ENCODE results near the gene ZSWIM3. TPM values are rescaled to one million over a fixed set of nuclear protein-coding genes. Genes with fewer than 3 reads are reported as not detected.
"Not testable (repeated sequence)": the region's sequence is repeated elsewhere in the genome, so short reads cannot be mapped to it uniquely, and the experiment has no call there.

The ZSWIM3 gene
- total RNA-seq, 3 donors from 2014 or later (not counting 1 experiment from before 2014, with no cell fraction given), result 1.4 to 2.3 (median 1.5) TPM

- Mint-ChIP-seq H3K27ac (no peak overlapping the region), H3K4me1 (no peaks in the 10 kb centered on the region), H3K9me3 (no peaks in the 10 kb centered on the region), H3K27me3 (ENCODE audit: low read depth in 2 of 2) (no peaks in the 10 kb centered on the region), H3K36me3 (no peaks in the 10 kb centered on the region), H3K4me3 (no peak overlapping the region)
- Histone ChIP-seq H3K27ac (ENCODE audit: low read length) (no peak overlapping the region), H3K9me3 (ENCODE audit: control insufficient read depth, insufficient read depth, low read length) (no peaks in the 10 kb centered on the region), H3K36me3 (ENCODE audit: control insufficient read depth, insufficient read depth, low read length) (peaks cover 15% of the 10 kb centered on the region), H3K27me3 (ENCODE audit: control insufficient read depth, insufficient read depth, low read length) (no peaks in the 10 kb centered on the region), H3K4me1 (ENCODE audit: control insufficient read depth, insufficient read depth, low read length) (no peaks in the 10 kb centered on the region), H3K4me3 (ENCODE audit: low read length) (no peak overlapping the region)
- TF ChIP-seq, protein P1, sequence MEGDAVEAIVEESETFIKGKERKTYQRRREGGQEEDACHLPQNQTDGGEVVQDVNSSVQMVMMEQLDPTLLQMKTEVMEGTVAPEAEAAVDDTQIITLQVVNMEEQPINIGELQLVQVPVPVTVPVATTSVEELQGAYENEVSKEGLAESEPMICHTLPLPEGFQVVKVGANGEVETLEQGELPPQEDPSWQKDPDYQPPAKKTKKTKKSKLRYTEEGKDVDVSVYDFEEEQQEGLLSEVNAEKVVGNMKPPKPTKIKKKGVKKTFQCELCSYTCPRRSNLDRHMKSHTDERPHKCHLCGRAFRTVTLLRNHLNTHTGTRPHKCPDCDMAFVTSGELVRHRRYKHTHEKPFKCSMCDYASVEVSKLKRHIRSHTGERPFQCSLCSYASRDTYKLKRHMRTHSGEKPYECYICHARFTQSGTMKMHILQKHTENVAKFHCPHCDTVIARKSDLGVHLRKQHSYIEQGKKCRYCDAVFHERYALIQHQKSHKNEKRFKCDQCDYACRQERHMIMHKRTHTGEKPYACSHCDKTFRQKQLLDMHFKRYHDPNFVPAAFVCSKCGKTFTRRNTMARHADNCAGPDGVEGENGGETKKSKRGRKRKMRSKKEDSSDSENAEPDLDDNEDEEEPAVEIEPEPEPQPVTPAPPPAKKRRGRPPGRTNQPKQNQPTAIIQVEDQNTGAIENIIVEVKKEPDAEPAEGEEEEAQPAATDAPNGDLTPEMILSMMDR (IDR thresholded peaks at IDR 0.05), result no peak
- DNase-seq, result no peak
- WGBS (ENCODE audit: insufficient coverage), result 83% methylated on average over 1 of the region's 1 CpG
- intact Hi-C loops (cut with micrococcal nuclease), result no loop called here
- ATAC-seq, result no peak
These were observed 16.1 kb downstream of the ZSWIM3 start for GRCh38 chr20:45873409-45874103.

DNA sequence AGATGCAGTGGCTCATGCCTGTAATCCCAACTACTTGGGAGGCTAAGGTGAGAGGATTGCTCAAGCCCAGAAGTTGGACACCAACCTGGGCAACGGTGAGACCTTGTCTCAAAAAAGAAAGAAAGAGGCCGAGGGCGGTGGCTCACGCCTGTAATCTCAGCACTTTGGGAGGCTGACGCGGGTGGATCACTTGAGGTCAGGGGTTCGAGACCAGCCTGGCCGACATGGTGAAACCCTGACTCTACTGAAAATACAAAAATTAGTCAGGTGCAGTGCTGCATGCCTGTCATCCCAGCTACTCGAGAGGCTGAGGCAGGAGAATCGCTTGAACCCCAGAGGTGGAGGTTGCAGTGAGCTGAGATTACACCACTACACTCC is 16.7 kb downstream of the ZSWIM3 start:
- WGBS (ENCODE audit: insufficient coverage), result 94% methylated on average over 10 of the region's 10 CpGs
- H3K27me3 ChIP-seq (ENCODE audit: control insufficient read depth, insufficient read depth, low read length); H3K36me3 Mint-ChIP-seq; ATAC-seq; H3K4me1 ChIP-seq (ENCODE audit: control insufficient read depth, insufficient read depth, low read length); H3K4me1 Mint-ChIP-seq; DNase-seq; intact Hi-C loops (cut with micrococcal nuclease); H3K4me3 Mint-ChIP-seq; H3K27ac ChIP-seq (ENCODE audit: low read length); H3K4me3 ChIP-seq (ENCODE audit: low read length); H3K27me3 Mint-ChIP-seq (ENCODE audit: low read depth in 2 of 2); H3K9me3 ChIP-seq (ENCODE audit: control insufficient read depth, insufficient read depth, low read length); H3K27ac Mint-ChIP-seq; H3K9me3 Mint-ChIP-seq: not testable (repeated sequence)
- H3K36me3 ChIP-seq (ENCODE audit: control insufficient read depth, insufficient read depth, low read length), result peaks cover 18% of the 10 kb centered on the region

GRCh38 chr20:45874576-45874975 is 17.2 kb downstream of the ZSWIM3 start:
- TF ChIP-seq, protein P1 (IDR thresholded peaks at IDR 0.05), result no peak
- Histone ChIP-seq H3K27ac (ENCODE audit: low read length) (no peak overlapping the region), H3K4me1 (ENCODE audit: control insufficient read depth, insufficient read depth, low read length) (no peaks in the 10 kb centered on the region), H3K27me3 (ENCODE audit: control insufficient read depth, insufficient read depth, low read length) (no peaks in the 10 kb centered on the region), H3K9me3 (ENCODE audit: control insufficient read depth, insufficient read depth, low read length) (no peaks in the 10 kb centered on the region), H3K36me3 (ENCODE audit: control insufficient read depth, insufficient read depth, low read length) (peaks cover 18% of the 10 kb centered on the region), H3K4me3 (ENCODE audit: low read length) (no peak overlapping the region)
- WGBS (ENCODE audit: insufficient coverage), result 91% methylated on average over 4 of the region's 4 CpGs
- no peak for DNase-seq
- Mint-ChIP-seq H3K9me3 (no peaks in the 10 kb centered on the region), H3K27ac (no peak overlapping the region), H3K36me3 (no peaks in the 10 kb centered on the region), H3K4me3 (no peak overlapping the region), H3K4me1 (no peaks in the 10 kb centered on the region), H3K27me3 (ENCODE audit: low read depth in 2 of 2) (no peaks in the 10 kb centered on the region)
- intact Hi-C loops (cut with micrococcal nuclease), result no loop called here
- ATAC-seq, result no peak

DNA sequence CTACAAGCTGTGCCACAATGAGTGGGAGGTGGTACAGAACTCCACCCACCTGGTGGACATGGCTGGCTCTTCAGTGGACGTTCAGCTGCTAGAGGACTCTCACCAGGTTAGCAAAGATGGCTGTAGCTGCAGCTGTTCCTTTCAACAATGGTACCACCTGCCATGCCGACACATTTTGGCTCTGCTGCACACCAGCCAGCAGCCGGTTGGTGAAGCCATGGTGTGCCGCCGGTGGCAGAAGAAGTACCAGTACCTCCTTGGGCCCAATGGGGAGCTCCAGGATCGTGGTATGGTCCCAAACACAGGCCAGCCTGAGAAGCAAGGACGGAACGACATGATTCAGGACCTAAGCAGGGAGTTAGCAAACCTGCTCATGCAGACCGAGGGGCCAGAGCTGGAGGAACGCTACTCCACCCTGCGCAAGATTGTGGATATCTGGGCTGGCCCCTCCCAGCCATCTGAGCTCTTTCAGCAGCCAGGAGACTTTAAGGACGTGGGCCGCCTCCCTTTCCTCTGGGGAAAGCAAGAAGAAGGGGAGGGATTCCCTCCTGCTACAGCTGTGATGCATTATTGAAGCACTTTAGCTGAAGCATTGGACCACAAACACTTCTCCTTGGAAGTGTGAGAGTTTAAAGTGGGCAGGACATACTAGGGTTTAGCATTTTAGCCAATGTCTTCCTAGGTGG is 20.8 kb downstream of the ZSWIM3 start:
- intact Hi-C loops (cut with micrococcal nuclease), result no loop called here
- Mint-ChIP-seq H3K9me3 (no peaks in the 10 kb centered on the region), H3K36me3 (no peaks in the 10 kb centered on the region), H3K4me3 (no peak overlapping the region), H3K27ac (no peak overlapping the region), H3K4me1 (peaks cover 18% of the 10 kb centered on the region in 2 donors), H3K27me3 (ENCODE audit: low read depth in 2 of 2) (peaks cover 0 to 4% of the 10 kb centered on the region in 2 donors)
- Histone ChIP-seq H3K4me1 (ENCODE audit: control insufficient read depth, insufficient read depth, low read length) (peaks cover 12% of the 10 kb centered on the region), H3K9me3 (ENCODE audit: control insufficient read depth, insufficient read depth, low read length) (no peaks in the 10 kb centered on the region), H3K27me3 (ENCODE audit: control insufficient read depth, insufficient read depth, low read length) (no peaks in the 10 kb centered on the region), H3K27ac (ENCODE audit: low read length) (no peak overlapping the region), H3K36me3 (ENCODE audit: control insufficient read depth, insufficient read depth, low read length) (peaks cover 18% of the 10 kb centered on the region), H3K4me3 (ENCODE audit: low read length) (no peak overlapping the region)
- TF ChIP-seq, protein P1 (IDR thresholded peaks at IDR 0.05), result no peak
- DNase-seq (no peak), ATAC-seq (no peak)
- 97% methylated on average over 13 of the region's 13 CpGs for WGBS (ENCODE audit: insufficient coverage)

All from natural killer cell (primary cell).